Medulla oblongata (tissue), 1 donor: ENCODE results near the gene TNS3.

Experiments
- DNase-seq: peaks from one replicate; pipeline ENCODE4 v3.0.0-alpha.2; 2015; ENCODE audit errors: extremely low spot score

Gene TNS3

GRCh38 chr7:47228386-47229014 lies 353.4 kb downstream of the TNS3 start:
- no peak for DNase-seq

GRCh38 chr7:47227762-47228177 lies 354.1 kb downstream of the TNS3 start:
- no peak for DNase-seq

GRCh38 chr7:47226696-47227095 lies 355.2 kb downstream of the TNS3 start:
- no peak for DNase-seq

- DNase-seq = no peak
These were observed 356.4 kb downstream of the TNS3 start for GRCh38 chr7:47225387-47226131.
